Superior temporal gyrus (tissue), 1 donor: ENCODE measurements around the gene ERBB4.

Experiments
- DNase-seq: peaks from one replicate; pipeline ENCODE4 v3.0.0-alpha.2; 2016; ENCODE audit errors: extremely low spot score

ERBB4 gene

DNA sequence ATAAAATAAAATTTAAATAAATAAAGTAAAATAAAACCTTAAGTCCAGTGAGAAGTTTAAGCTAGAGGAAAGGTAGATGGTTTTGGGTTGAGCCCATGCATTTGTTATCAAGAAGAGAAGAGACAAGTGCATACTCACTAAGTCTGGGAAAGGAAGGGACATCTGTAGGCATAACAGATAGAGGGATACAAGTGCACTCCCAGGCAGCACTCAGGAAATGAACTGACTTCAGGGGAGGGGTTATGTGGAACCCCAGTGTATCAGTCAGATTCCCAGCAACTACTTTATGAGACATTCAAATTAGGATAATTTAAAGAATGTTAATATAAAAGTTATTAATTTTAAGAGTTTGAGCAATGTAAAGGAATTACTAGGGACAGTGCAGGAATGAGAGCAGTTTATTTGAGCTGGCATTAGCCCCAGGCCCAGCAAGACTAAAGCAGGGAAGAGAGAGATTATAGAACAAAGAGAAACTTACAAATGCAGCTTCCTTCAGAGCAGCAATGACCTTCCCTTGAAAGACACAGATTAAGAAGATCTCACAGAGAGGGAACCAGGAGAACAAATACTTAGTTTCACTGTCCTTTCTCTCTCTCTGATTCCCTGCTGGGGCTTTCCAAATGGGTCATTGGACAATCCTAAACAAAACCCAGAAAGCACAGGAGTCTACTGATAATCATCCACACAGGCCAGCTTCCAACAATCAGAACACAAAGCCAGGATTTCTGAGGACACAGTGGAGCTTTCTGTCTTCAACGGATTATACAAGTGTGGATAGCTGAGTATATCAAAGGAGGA is 109.7 kb downstream of the ERBB4 start:
- peak; percentile 84 for DNase-seq

DNA sequence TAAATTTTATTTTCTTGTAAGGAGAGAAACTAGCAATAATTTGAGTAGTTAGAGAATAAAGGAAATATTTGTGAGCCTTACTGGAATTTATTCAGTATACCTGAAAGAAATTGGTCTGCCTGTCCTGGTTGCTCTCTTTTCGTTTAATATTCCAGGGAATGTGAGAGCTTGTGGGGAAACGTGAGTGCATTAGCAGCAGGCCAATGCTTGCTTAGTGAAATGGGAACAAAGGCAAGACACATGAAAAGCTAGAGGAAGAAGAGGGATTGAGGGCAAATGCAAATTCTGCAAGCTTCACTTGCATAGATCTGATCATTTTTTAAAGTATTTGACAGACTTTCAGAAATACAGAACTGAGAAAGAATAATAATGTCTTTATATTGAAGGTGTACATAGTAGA is 111.0 kb downstream of the ERBB4 start:
- peak; percentile 61 for DNase-seq

DNA sequence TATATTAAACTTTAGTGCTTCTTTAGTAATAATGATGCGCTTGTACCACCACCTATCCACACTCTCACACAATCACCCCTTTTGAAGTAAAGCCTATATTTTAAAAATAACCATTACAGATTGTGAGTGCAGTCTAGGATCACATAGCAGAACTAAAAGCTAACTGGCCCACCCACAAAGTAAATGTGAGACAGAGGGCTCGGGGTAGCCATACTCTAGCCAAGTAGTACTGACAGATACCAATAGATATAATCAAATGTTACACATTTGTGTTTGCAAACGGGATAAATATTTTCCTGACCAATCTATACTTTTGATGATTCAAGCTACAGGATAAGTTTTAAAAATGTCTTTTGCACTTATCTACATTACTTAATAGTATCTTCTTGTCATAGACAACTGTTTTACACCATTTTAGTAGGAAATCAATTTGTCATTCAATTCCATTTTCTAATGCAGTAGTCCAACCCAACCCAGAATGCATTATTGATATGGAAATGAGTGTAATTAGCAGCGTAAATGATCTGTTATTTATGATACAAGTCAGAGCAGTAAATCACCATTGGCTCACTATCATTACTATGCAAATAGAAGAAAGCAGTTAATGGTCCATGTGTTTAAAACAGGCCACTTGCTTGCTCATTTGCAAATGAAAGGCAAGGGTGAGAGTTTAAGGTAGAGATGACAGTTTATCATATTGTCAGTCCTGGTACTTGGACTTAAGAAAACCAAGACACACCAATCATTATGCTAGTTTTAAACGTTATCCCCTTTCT is 111.8 kb downstream of the ERBB4 start:
- DNase-seq, result no peak

DNA sequence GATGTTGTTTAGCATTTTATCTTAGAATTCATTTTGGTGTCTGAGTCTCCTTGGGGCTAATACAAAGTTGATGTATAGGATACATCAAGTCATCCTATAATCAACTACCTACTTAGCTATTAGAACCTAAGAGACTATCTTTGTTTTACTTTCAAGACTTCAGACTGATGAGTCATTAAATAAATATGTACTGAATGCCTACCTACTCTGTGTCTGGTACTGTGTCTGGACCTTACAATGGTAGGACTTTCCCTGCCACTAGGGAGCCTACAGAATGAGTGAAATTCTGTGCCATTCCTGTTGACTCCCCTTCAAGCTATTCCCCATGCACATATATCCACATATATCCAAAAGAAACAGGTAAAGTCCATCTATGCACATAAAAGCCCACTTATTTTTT is 114.5 kb downstream of the ERBB4 start:
- DNase-seq, result no peak

DNA sequence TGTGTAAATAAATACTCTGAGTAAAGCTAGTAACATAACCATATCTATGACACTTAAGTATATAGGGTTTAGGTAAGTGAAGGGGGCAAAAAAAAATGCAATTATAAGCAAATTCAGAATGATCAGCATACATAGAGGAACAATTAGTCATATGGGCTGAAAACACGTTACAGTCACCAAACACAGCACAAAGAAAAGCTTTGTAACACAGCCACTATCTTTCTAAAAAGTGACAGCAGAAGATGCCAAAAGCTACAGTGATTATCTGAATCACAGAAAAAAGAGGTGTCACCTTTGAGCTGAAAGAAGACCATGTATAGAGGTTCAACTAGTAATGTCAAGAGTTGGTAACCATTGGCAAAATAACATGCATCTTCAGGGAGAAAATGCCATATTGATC is 115.5 kb downstream of the ERBB4 start:
- peak; percentile 64 for DNase-seq

DNA sequence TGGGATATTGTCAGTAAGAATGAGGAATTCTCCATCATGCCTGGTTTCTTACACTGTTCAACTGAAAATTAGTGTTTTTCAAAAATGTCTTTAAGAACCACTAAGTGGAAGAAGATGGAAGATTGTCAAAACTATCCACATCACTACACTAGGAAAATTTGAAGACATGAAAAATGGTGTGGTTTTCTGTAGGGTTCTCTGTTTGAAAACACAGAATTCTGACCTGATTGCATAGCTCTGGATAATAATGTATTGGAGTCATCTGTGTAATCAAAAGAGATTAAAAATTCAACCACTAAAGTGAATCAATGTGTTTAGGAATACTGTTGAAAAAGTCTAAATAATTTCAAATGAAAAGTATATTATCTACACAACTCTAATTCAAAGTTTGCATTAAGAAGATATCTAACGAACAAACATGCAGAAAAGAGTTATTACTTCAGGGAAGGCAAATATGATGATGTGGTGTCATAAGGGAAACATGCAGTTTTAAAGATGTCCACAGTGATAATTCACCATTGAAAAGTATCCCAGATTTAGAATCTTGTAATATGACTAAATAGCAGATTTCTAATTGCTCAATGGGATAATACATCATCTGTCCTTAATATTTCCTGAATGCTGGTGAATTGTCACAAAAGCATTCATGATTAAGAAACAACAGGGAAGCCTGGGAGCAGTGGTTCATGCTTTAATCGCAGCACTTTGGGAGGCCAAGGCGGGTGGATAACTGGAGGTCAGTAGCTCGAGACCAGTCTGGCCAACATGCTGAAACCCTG is 116.9 kb downstream of the ERBB4 start:
- peak; percentile 47 for DNase-seq

DNA sequence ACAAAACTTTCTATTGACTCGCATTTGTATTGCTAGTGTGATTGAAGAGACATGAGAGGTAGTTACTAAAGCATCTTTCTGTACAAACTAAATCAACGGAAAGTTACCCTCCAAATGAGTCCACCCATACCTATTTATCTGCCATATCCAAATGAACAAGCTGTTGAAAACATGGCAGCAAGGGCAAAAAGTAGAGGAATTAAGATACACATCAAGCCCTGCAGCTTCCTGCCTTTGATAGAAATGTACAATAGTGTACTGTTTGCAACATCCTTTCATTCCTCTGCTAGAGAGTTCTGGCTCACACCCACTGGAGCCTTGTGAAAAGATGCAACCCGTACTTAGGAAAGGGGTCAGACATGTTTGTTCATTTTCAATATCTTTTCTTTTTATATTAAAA is 122.5 kb downstream of the ERBB4 start:
- DNase-seq, result peak; percentile 89

DNA sequence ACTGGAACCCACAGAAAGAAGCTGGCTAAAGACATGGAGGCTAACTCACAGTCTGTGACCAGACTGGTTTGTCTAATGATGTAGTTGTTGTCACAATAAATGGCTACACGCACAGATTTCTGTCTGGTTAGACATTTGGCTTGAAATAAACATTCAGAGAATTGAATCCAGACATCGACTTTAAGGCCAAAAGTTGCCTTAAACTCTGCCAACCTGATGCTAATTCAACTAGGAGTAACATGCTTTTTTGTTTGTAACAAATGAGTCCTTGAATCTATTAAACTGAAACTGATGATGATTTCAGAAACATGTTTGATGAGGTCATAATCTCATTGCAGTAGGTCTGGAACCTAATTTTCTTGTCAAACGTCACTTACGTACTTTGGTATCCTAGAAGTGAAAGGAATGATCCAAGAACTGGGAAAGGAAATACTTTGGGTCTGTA is 123.8 kb downstream of the ERBB4 start:
- DNase-seq, result peak; percentile 74

DNA sequence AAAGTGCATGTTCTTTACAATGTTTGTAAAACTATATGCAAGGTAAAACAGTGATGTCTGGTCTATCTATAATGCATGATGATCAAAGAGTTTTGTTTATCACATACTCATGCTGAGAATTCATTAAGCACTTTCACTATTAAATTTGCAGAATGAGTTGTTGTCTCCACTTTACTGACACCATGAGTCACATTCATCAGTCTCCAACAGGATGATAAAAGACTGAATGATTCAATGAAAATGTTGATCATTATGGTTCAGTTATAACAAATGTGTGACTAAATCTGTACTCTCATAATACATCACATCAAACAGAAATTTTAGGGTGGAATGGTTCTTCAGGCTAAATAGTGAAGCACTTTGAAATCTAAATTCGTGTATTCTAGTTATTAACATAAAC is 129.0 kb downstream of the ERBB4 start:
- DNase-seq, result no peak

DNA sequence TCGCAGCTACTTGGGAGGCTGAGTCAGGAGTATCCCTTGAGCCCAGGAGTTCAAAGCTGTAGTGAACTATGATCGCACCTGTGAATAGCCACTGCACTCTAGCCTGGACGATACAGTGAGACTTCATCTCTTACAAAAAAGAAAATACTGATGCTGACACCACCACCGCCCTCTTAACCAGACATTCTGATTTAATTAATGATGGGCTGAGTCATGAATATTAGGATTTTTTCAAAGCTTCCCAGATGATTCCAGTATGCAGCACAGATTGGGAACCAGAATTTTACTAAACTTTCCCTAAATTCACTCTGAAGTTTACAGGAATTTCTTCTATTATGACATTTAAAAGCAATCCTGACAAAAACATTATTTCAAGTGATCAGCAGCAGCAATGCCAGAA is 130.1 kb downstream of the ERBB4 start:
- no peak for DNase-seq

DNA sequence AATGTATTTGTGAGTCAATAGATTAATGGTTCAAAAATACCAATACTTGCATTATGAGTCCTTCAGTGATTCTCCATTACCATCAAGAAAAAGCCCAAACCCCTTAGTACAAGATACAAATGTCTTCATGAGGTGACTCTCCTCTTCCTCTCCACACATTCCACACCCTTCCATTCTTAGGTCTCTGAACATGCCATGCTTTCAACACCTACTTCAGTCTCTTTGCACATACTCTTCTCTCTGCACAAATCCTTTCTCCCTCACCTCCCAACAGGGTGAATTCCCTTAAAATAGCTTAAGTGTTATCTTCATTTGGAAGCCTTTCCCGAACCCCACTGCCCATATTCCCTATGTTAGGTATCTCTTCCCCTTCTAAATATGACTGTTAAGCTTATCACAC is 131.9 kb downstream of the ERBB4 start:
- no peak for DNase-seq

DNA sequence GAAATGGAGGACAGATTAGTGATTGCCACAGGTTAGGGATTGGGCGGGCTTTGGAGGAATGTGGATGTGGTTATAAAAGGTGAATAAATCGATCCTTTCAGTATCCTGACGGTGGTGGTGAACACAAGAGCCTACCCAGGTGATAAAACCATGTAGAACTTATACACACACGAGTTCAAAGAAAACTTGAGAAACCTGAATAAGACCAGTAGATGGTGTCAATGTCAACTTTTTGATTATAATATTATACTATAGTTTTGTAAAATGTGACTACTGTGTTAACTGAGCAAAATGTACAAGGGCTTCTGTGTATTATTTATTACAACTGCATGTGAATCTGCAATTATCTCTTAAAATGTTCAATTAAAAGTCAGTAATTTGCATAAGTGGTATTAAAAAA is 136.3 kb downstream of the ERBB4 start:
- no peak for DNase-seq

DNA sequence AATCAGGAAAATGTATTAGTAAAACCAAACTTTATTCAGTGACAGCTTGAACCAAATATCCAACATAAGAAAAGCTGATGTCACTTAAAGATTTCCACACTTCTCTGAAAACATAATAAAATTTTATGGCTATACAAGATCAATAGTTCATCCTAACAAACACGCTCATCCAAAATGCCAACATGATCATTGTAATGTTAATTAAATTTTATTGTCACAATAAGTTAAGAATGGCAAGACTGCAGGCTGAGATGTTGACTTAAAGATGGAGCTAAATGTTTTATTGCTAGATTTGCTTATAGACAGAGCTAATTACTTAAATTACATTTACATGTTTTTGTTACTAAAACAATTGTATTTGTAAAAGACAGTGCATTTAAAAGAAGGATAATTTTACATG is 140.3 kb downstream of the ERBB4 start:
- no peak for DNase-seq

DNA sequence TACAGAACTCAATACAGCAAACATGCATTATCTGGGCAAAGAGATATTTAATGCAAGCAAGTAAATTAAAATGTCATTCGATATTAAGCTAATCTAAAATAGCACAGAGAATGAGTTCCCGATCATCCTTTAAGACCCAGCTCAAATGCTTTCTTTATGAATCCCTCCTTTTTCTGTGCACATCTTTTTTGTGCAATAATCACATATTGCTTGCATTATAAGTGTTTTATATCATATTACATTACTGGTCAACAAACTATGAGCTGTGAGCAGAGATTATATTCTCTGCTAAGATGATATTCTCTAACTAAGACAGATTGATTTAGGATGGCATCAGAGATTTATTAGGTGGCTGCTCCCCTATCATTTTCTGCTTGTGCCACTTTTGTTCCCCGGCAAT is 146.1 kb downstream of the ERBB4 start:
- no peak for DNase-seq

DNA sequence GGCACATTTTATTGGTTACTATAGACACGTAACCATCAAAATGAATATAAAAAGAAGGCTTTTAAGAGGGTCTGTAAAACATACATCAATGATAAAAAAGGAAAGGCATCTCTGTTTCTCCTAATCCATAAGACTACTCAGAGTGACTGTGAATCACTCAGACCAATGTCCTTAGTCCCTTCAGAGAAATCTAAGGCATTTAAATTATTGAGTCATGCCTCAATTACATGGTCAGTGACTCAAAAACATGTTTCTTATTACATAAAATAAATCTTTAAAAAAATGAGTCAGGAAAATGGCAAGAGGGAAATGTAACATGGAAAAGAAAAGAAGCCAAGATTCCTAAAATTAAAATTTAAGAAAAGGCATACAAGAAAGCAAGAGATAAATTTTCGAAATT is 146.6 kb downstream of the ERBB4 start:
- no peak for DNase-seq

DNA sequence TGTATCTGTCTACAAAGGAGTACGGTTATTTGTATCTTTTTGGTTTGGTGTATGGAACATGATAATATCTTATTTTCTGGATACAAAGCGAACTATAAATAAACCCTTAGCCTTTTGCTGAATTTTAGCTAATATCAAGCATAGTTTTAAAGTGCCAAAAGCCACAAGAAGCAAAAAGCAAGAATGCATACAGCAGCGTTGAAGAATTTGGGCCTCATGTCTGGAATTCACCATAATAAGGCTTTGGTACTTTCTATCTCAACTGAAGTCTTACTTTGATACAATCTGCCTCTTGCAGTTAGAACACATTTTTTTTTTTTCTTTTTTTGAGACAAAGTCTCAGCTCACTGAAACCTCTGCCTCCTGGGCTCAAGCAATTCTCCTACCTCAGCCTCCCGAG is 151.5 kb downstream of the ERBB4 start:
- no peak for DNase-seq

DNA sequence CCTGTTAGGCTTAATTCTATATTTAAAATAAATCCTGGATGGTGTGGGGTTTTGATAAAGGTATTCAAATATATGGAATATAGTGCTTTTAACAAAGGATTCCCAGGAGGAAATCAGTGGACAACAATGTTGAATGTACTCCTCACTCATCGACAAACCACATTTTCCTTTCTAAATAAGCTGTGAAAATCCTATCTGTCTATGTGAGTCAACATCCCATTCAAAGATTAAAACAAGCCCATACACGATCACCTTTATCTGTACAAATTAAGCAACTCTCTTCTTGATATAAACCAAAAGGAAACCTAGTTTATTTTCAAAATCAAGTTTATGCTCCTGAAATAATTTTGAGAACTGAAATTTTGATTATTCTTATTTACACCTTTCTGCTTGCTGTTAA is 153.4 kb downstream of the ERBB4 start:
- DNase-seq, result no peak

DNA sequence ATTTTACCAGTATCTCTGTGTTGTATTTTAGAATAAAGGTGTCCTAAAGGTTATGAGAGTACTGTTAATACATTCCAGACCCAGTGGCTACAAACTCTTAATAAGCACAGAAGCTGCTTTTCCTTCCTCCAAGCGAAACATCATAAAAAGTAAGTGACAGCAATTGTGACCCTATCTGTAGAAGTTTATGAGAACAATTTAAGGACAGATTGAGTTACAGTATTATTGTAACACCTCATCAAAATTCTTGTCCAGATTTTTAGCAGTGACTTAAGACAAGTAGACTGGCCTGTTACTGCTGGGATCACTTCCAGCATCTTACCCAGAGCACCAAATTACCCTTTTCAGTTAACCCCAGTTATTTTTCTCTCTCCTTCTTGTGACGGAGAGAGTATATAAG is 154.6 kb downstream of the ERBB4 start:
- no peak for DNase-seq

DNA sequence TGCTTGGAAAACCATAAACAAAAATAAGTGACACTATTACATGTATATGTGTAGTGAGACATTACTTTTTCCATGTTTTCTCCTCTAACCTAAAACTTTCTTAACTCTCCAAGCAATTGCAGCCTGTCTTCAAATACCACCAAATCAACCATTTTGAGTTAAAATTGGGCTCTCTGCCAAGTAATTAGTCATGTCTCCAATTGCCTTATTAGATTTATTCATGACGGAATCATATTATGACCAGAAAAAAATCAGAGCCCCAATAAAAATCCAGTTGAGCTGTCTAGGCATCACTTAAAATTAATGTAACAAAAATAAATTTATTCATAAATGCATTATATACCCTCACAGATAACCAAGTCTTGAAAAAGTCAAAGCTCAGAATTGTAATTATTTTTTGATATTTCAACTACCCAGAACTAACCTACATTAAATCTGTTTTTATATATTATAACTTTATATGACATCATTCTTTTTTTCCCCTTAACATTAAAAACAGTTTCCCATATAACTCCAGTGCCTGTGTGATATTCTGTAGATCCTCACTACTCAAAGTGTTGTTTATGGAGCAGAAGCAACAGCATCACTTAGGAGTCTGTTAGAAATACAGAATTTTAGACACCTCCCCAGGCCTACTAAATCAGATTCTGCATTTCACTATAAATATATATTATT is 157.0 kb downstream of the ERBB4 start:
- DNase-seq, result no peak

DNA sequence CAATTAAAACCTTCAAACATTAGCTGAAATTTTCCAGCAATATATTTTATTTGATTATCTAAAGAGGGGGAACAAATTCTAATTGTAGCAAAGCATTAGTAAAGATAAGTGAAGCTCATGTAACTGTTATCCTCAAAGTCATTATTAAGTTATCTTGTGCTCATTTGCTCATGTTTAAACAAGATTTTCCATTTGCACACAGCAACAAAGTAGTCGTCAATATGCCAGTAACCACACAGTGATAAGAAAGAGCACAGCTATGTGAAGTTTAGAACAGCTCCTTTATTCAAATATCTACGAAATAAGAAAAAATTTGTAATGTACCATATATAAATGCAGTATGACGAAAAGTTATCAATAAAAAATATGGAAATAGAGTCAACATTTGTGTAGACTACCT is 159.5 kb downstream of the ERBB4 start:
- no peak for DNase-seq

DNA sequence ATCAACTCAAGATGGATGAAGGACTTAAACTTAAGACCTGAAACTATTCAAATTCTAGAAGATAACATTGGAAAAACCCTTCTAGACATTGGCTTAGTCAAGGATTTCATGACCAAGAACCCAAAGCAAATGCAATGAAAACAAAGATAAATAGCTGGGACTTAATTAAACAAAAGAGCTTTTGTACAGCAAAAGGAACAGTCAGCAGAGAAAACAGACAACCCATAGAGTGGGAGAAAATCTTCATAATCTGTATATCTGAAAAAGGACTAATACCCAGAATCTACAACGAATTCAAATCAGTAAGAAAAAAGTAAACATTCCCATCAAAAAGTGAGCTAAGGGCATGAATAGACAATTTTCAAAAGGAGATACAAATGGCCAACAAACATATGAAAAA is 171.2 kb downstream of the ERBB4 start:
- peak; percentile 66 for DNase-seq
